C4-2B (cell line): ENCODE results near the gene OR5B3.

Experiments
- CTCF ChIP-seq: fragments of 450-650 bp; conservative IDR thresholded peaks from 2 replicates; pipeline ENCODE4 v1.5.1; 2017; ENCODE audit warnings: mild to moderate bottlenecking
- ZFX ChIP-seq: fragments of 450-650 bp; IDR thresholded peaks from 2 replicates; pipeline ENCODE4 v1.6.1; 2017

- TF ChIP-seq CTCF, result no peak
- no peak for TF ChIP-seq ZFX
Measured at GRCh38 chr11:58392746-58393145, 13.9 kb downstream of the OR5B3 start.
